Measurements from ENCODE around the gene COL6A3. TPM values are rescaled to one million over a fixed set of nuclear protein-coding genes. Genes with fewer than 3 reads are reported as not detected.

COL6A3 gene, protein sequence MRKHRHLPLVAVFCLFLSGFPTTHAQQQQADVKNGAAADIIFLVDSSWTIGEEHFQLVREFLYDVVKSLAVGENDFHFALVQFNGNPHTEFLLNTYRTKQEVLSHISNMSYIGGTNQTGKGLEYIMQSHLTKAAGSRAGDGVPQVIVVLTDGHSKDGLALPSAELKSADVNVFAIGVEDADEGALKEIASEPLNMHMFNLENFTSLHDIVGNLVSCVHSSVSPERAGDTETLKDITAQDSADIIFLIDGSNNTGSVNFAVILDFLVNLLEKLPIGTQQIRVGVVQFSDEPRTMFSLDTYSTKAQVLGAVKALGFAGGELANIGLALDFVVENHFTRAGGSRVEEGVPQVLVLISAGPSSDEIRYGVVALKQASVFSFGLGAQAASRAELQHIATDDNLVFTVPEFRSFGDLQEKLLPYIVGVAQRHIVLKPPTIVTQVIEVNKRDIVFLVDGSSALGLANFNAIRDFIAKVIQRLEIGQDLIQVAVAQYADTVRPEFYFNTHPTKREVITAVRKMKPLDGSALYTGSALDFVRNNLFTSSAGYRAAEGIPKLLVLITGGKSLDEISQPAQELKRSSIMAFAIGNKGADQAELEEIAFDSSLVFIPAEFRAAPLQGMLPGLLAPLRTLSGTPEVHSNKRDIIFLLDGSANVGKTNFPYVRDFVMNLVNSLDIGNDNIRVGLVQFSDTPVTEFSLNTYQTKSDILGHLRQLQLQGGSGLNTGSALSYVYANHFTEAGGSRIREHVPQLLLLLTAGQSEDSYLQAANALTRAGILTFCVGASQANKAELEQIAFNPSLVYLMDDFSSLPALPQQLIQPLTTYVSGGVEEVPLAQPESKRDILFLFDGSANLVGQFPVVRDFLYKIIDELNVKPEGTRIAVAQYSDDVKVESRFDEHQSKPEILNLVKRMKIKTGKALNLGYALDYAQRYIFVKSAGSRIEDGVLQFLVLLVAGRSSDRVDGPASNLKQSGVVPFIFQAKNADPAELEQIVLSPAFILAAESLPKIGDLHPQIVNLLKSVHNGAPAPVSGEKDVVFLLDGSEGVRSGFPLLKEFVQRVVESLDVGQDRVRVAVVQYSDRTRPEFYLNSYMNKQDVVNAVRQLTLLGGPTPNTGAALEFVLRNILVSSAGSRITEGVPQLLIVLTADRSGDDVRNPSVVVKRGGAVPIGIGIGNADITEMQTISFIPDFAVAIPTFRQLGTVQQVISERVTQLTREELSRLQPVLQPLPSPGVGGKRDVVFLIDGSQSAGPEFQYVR (N-terminal part only)
- total RNA-seq (10 to 100 TPM; 59.1 to 75.2 (median 71.4) TPM), polyA plus RNA-seq (10 to 100 TPM; 15.5 to 23.2 (median 21.3) TPM)
- long read RNA-seq, donor 1, partial matches to known transcripts = 19 of 24 reads
- long read RNA-seq, donor 1, other reads (novel, unspliced or antisense) = 5 of 24 reads
- long read RNA-seq, donor 2, partial matches to known transcripts = 36 of 51 reads
- long read RNA-seq, donor 2, other reads (novel, unspliced or antisense) = 14 of 51 reads

DNA sequence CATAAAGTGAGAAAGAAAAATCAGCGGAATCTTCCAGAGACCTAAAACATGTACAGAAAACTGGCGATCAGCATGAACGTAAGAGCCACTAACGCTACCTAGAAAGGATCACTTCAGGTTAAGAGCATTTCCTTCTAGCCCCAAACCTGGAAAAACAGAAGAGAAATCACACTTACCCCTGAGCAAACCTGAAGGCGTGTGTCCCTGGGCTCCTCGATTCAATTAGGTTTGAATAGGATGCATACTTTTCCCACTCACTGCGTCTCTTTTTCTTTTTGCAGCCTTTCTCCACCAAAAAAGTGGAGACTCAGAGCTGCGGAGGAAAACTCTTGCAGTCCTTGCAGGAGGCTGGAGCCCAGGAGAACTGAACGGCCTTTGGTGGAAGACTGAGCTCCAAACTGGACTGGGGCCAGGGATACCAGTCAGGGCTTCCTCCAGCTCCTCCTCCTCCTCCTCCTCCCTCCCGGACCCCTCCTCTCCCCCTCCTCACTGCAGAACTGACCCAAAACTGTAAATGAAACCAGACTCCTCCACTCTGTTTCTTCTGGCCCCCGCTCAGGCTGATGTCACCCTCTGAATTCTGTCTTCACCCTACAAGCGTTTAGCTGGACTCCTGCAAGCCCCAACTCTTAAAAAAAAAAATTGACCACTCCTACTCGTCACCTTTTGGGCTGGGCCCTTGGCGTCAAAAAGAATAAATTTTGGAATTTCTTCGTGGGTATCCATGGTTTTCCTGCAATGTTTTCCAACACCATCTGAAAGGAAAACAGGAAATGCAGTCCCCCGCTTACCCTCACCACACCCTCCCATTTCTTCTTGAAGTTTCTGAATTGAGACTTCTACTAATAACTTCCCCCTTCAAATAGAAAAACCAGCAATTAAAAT is at the start of gene COL6A3:
Gene COL6A3, minus strand, starts transcription at position 388 of the 885 bp plus-strand sequence. CDS start 17,347 bp downstream, outside the sequence.
- Histone ChIP-seq H3K4me3 (peak within 1 kb of the TSS; percentile 59), H3K36me3 (ENCODE audit: insufficient read depth in 1 of 2, low read depth in 1 of 2) (no peaks in the 10 kb centered on the region), H3K9me3 (no peaks in the 10 kb centered on the region), H3K4me1 (peaks cover 5% of the 10 kb centered on the region), H3K27ac (peak within 1 kb of the TSS; percentile 58), H3K27me3 (ENCODE audit: insufficient read depth in 3 of 3, low read length in 2 of 3) (no peaks in the 10 kb centered on the region)
- TF ChIP-seq, protein P1, sequence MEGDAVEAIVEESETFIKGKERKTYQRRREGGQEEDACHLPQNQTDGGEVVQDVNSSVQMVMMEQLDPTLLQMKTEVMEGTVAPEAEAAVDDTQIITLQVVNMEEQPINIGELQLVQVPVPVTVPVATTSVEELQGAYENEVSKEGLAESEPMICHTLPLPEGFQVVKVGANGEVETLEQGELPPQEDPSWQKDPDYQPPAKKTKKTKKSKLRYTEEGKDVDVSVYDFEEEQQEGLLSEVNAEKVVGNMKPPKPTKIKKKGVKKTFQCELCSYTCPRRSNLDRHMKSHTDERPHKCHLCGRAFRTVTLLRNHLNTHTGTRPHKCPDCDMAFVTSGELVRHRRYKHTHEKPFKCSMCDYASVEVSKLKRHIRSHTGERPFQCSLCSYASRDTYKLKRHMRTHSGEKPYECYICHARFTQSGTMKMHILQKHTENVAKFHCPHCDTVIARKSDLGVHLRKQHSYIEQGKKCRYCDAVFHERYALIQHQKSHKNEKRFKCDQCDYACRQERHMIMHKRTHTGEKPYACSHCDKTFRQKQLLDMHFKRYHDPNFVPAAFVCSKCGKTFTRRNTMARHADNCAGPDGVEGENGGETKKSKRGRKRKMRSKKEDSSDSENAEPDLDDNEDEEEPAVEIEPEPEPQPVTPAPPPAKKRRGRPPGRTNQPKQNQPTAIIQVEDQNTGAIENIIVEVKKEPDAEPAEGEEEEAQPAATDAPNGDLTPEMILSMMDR (IDR thresholded peaks at IDR 0.05) = no peak
- WGBS, 3 donors = 55 to 62% (median 59%) methylated on average over 15 of the region's 16 CpGs
- intact Hi-C loops (cut with DNase I) = loop anchor here in 1 of 2 donors (5.0 kb wide), 1 partner anchor 247 kb away; no protein-coding TSS in a partner anchor
- DNase-seq (peak; percentile 80 to 88), ATAC-seq (peak in 3 of 4 donors; percentile 49 to 59 (median 50))

DNA sequence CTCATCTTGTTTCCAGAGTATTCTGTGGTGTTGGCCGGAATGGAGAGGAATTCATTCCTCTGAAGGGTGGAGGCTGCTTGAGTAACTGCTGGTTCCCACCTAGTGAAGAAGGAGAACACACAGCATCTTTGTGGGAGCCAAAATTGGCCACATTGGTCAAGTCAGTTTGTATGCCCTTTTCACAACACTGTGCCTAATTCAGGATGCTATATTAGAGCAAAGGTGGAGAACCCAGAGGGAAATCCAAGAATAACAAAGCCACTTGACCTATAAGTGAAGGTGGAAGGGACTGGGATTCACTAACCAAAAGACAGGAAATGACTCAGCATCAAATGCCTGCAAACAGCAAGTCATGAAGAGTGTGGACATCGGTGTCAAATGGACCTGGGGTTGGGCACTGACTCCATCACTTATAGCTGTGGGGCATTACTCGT is 45.8 kb upstream of the COL6A3 start:
- Histone ChIP-seq H3K4me3 (no peak overlapping the region), H3K27me3 (ENCODE audit: insufficient read depth in 3 of 3, low read length in 2 of 3) (no peaks in the 10 kb centered on the region), H3K27ac (peak overlapping the region; percentile 60), H3K9me3 (no peaks in the 10 kb centered on the region), H3K4me1 (peaks cover 14% of the 10 kb centered on the region), H3K36me3 (ENCODE audit: insufficient read depth in 1 of 2, low read depth in 1 of 2) (no peaks in the 10 kb centered on the region)
- 77 to 83% (median 79%) methylated on average over 3 of the region's 3 CpGs for WGBS, 3 donors
- TF ChIP-seq, protein P1 (IDR thresholded peaks at IDR 0.05) = no peak
- DNase-seq (no peak), ATAC-seq (peak in 3 of 4 donors; percentile 21 to 52 (median 39))
- intact Hi-C loops (cut with DNase I) = no loop called here

DNA sequence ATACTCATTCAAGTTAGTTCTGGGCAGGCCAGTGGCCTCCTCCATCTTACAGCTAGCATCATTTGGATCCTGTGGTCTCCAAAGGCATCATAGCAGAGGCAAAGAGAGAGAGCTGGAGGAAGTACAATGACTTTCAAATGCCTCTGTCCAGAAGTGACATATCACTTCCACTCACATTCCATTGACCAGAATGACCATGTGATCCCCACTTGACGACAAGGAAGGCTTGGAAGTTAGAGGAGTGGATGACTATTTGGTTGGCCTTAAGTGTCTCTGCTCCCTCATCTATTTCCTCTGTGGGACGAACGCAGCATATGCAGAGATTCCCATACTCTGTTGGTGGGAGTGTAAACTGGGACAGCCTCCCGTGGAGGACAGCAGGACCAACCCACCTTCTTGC is 45.3 kb upstream of the COL6A3 start:
- intact Hi-C loops (cut with DNase I) = no loop called here
- peaks cover 14% of the 10 kb centered on the region for H3K4me1 ChIP-seq
- peak overlapping the region; percentile 60 for H3K27ac ChIP-seq
- no peaks in the 10 kb centered on the region for H3K9me3 ChIP-seq
- no peak for ATAC-seq
- 83 to 91% (median 88%) methylated on average over 4 of the region's 4 CpGs for WGBS, 3 donors
- TF ChIP-seq, protein P1 (IDR thresholded peaks at IDR 0.05) = no peak
- H3K4me3 ChIP-seq = no peak overlapping the region
- DNase-seq = no peak
- H3K27me3 ChIP-seq (ENCODE audit: insufficient read depth in 3 of 3, low read length in 2 of 3) = no peaks in the 10 kb centered on the region
- no peaks in the 10 kb centered on the region for H3K36me3 ChIP-seq (ENCODE audit: insufficient read depth in 1 of 2, low read depth in 1 of 2)
